IMR-90 (cell line): Measurements from ENCODE around the gene MT1G. TPM values are rescaled to one million over a fixed set of nuclear protein-coding genes. Genes with fewer than 3 reads are reported as not detected.

Experiments
- ATAC-seq: fragments of 200-7000 bp; cut with Tn5 transposase; 2 replicates; pipeline ENCODE4 v1.9.1; 2020; ENCODE audit warnings: low read depth, mild to moderate bottlenecking, moderate library complexity
- BruUV-seq: library from RNA; stranded (reverse); fragments of 400-500 nt; replicated peaks from 2 replicates; lab custom pipeline; 2021; lab: Mats Ljungman, UMichigan
- CTCF ChIA-PET: fragments of 300-600 bp; formaldehyde crosslinking; extraction: SDS; loops from one replicate; lab custom pipeline; 2021; ENCODE audit warnings: antibody characterized with exemption; lab: Yijun Ruan, JAX
- POLR2A ChIA-PET: fragments of 300-600 bp; sonication (Branson Sonifier 250); formaldehyde crosslinking; loops from one replicate; lab custom pipeline; 2022; ENCODE audit warnings: antibody characterized with exemption; ENCODE audit not compliant: unreplicated experiment; lab: Charles Lee
- DNase-seq: peaks from one replicate; pipeline ENCODE4 v3.0.0; 2013
- H2AFZ ChIP-seq: replicated peaks from 2 replicates; pipeline ENCODE3; 2013; ENCODE audit warnings: low read length, mild to moderate bottlenecking; ENCODE audit not compliant: poor library complexity
- H2AK5ac ChIP-seq: 2 replicates; pipeline ENCODE4 v1.6.1; 2013; ENCODE audit warnings: low read depth, low read length, inconsistent platforms
- H2AK9ac ChIP-seq: replicated peaks from 2 replicates; pipeline ENCODE3; 2013; ENCODE audit warnings: mild to moderate bottlenecking, low read depth, low read length, moderate library complexity; ENCODE audit not compliant: poor library complexity
- H2BK120ac ChIP-seq: 2 replicates; pipeline ENCODE4 v1.6.1; 2013; ENCODE audit warnings: low read depth, low read length, inconsistent platforms
- H2BK15ac ChIP-seq: 3 replicates; pipeline ENCODE4 v1.6.1; 2013; ENCODE audit warnings: low read depth, low read length, inconsistent platforms
- H2BK20ac ChIP-seq: 2 replicates; pipeline ENCODE4 v1.6.1; 2013; ENCODE audit warnings: low read depth, mild to moderate bottlenecking, inconsistent platforms, low read length, moderate library complexity
- H2BK5ac ChIP-seq: 2 replicates; pipeline ENCODE4 v1.6.1; 2013; ENCODE audit warnings: mild to moderate bottlenecking, low read depth, low read length, inconsistent platforms; ENCODE audit not compliant: poor library complexity, severe bottlenecking
- H3K14ac ChIP-seq: replicated peaks from 2 replicates; pipeline ENCODE4 v1.6.1; 2013; ENCODE audit warnings: low read depth, low read length, inconsistent platforms
- H3K18ac ChIP-seq: 2 replicates; pipeline ENCODE4 v1.6.1; 2013; ENCODE audit warnings: low read depth, low read length, control low read depth
- H3K23ac ChIP-seq: 2 replicates; pipeline ENCODE4 v1.6.1; 2013; ENCODE audit warnings: low read depth, low read length, inconsistent platforms
- H3K27ac ChIP-seq: 2 replicates; pipeline ENCODE4 v1.5.1; 2013; ENCODE audit warnings: mild to moderate bottlenecking, control low read depth, low read length; ENCODE audit not compliant: insufficient read depth
- H3K27me3 ChIP-seq: 2 replicates; pipeline ENCODE4 v1.6.1; 2013; ENCODE audit warnings: low read length; ENCODE audit not compliant: control insufficient read depth, insufficient read depth
- H3K36me3 ChIP-seq: 2 replicates; pipeline ENCODE4 v1.6.1; 2013; ENCODE audit warnings: low read length, mixed read lengths; ENCODE audit not compliant: control insufficient read depth, insufficient read depth
- H3K4ac ChIP-seq: 2 replicates; pipeline ENCODE4 v1.6.1; 2013; ENCODE audit warnings: low read depth, low read length, inconsistent platforms
- H3K4me1 ChIP-seq: 2 replicates; pipeline ENCODE4 v1.6.1; 2013; ENCODE audit warnings: low read length, mixed read lengths; ENCODE audit not compliant: control insufficient read depth, insufficient read depth
- H3K4me2 ChIP-seq: 2 replicates; pipeline ENCODE4 v1.6.1; 2013; ENCODE audit warnings: low read depth, mild to moderate bottlenecking, control low read depth, low read length, moderate library complexity
- H3K4me3 ChIP-seq: 2 replicates; pipeline ENCODE4 v1.5.1; 2013; ENCODE audit warnings: low read depth, mild to moderate bottlenecking, control low read depth, low read length, moderate library complexity; ENCODE audit not compliant: insufficient read depth
- H3K56ac ChIP-seq: 2 replicates; pipeline ENCODE4 v1.6.1; 2013; ENCODE audit warnings: low read length, inconsistent platforms; ENCODE audit not compliant: insufficient read depth; ENCODE audit errors: extremely low read depth
- H3K79me1 ChIP-seq, 2 experiments: 2 replicates each; pipeline ENCODE4 v1.6.1; 2013; ENCODE audit warnings: low read length in 2 of 2, inconsistent platforms in 1 of 2, low read depth in 1 of 2
- H3K9ac ChIP-seq: 2 replicates; pipeline ENCODE4 v1.6.1; 2013; ENCODE audit warnings: low read depth, low read length, control low read depth
- H3K9me1 ChIP-seq: 2 replicates; pipeline ENCODE4 v1.6.1; 2013; ENCODE audit warnings: low read length, inconsistent platforms; ENCODE audit not compliant: insufficient read depth
- H3K9me3 ChIP-seq: 2 replicates; pipeline ENCODE4 v1.6.1; 2013; ENCODE audit warnings: low read length; ENCODE audit not compliant: control insufficient read depth, insufficient read depth
- H4K20me1 ChIP-seq: 2 replicates; pipeline ENCODE4 v1.6.1; 2013; ENCODE audit warnings: low read length, inconsistent platforms; ENCODE audit not compliant: insufficient read depth
- H4K5ac ChIP-seq: 2 replicates; pipeline ENCODE4 v1.6.1; 2013; ENCODE audit warnings: mild to moderate bottlenecking, low read depth, low read length, control low read depth
- H4K8ac ChIP-seq, 2 experiments: 2 replicates each; pipeline ENCODE4 v1.6.1; 2013; ENCODE audit warnings: low read depth in 2 of 2, low read length in 2 of 2, control low read depth in 1 of 2, inconsistent platforms in 1 of 2
- H4K91ac ChIP-seq: 2 replicates; pipeline ENCODE4 v1.6.1; 2013; ENCODE audit warnings: low read depth, low read length, inconsistent platforms; ENCODE audit not compliant: insufficient read depth
- BHLHE40 ChIP-seq: fragments of 150-350 bp; IDR thresholded peaks from 2 replicates; pipeline ENCODE4 v1.6.1; 2016; ENCODE audit warnings: mild to moderate bottlenecking, low read depth, low read length
- CEBPB ChIP-seq: IDR thresholded peaks from 2 replicates; pipeline ENCODE4 v1.6.1; 2012; ENCODE audit warnings: low read depth, low read length, improper control_type of control experiment
- CHD1 ChIP-seq: IDR thresholded peaks from 2 replicates; pipeline ENCODE4 v1.6.1; 2012; ENCODE audit warnings: low read depth, low read length, improper control_type of control experiment
- CTCF ChIP-seq: conservative IDR thresholded peaks from 2 replicates; pipeline ENCODE4 v1.5.1; 2012; ENCODE audit warnings: mild to moderate bottlenecking, low read depth, low read length, improper control_type of control experiment
- FOS ChIP-seq: fragments of 150-350 bp; IDR thresholded peaks from 2 replicates; pipeline ENCODE4 v1.6.1; 2016; ENCODE audit warnings: low read depth, low read length
- MAFK ChIP-seq: IDR thresholded peaks from 2 replicates; pipeline ENCODE4 v1.6.1; 2012; ENCODE audit warnings: low read depth, low read length, improper control_type of control experiment
- MAZ ChIP-seq: IDR thresholded peaks from 2 replicates; pipeline ENCODE4 v1.6.1; 2012; ENCODE audit warnings: low read depth, mild to moderate bottlenecking, low read length, improper control_type of control experiment, moderate library complexity, borderline replicate concordance
- MXI1 ChIP-seq: IDR thresholded peaks from 2 replicates; pipeline ENCODE4 v1.6.1; 2012; ENCODE audit warnings: low read depth, mild to moderate bottlenecking, low read length, moderate library complexity, borderline replicate concordance
- NFE2L2 ChIP-seq: fragments of 150-350 bp; IDR thresholded peaks from 2 replicates; pipeline ENCODE4 v1.6.1; 2016; ENCODE audit warnings: low read depth, mild to moderate bottlenecking, low read length
- POLR2A ChIP-seq: IDR thresholded peaks from 2 replicates; pipeline ENCODE4 v1.6.1; 2012; ENCODE audit warnings: mild to moderate bottlenecking, low read depth, low read length
- RAD21 ChIP-seq: IDR thresholded peaks from 2 replicates; pipeline ENCODE4 v1.6.1; 2012; ENCODE audit warnings: low read length, improper control_type of control experiment
- RCOR1 ChIP-seq: IDR thresholded peaks from 2 replicates; pipeline ENCODE4 v1.6.1; 2012; ENCODE audit warnings: mild to moderate bottlenecking, low read length, improper control_type of control experiment; ENCODE audit not compliant: insufficient replicate concordance
- RFX5 ChIP-seq: IDR thresholded peaks from 2 replicates; pipeline ENCODE4 v1.8.0; 2012; ENCODE audit warnings: low read depth, mild to moderate bottlenecking, low read length, moderate library complexity
- SMC3 ChIP-seq: fragments of 150-350 bp; IDR thresholded peaks from 2 replicates; pipeline ENCODE4 v1.6.1; 2016; ENCODE audit warnings: low read depth, mild to moderate bottlenecking, antibody characterized with exemption, low read length, moderate library complexity
- WGBS, 2 experiments: methylation state at CpG; one replicate each; pipeline versions ENCODE4 v1.1.5 to v1.1.7; 2013; ENCODE audit warnings: missing lambda C conversion rate in 2 of 2; ENCODE audit not compliant: insufficient read length in 1 of 2; ENCODE audit errors: extremely low coverage in 2 of 2; 5-methylcytosine and 5-hydroxymethylcytosine counted together
- dilution Hi-C: fragments of 300-500 bp; cut with HindIII; formaldehyde crosslinking; loops from one replicate; pipeline ENCODE4 v1.14.3; 2018; ENCODE audit warnings: low sequenced_read_pairs; ENCODE audit not compliant: unreplicated experiment
- in situ Hi-C: fragments of 300-500 bp; cut with MboI; formaldehyde crosslinking; loops from 3 replicates; pipeline ENCODE4 v1.14.3; 2019; ENCODE audit warnings: low sequenced_read_pairs, inconsistent platforms, mixed read lengths
- intact Hi-C: fragments of 100-400 bp; cut with micrococcal nuclease; formaldehyde crosslinking; loops from 2 replicates; pipeline ENCODE4 v1.10.0; 2022
- polyA plus RNA-seq, 3 experiments: library from polyadenylated mRNA; depleted of rRNA; stranded (reverse); fragments of >200 nt; gene quantifications; 2 replicates each; pipeline ENCODE4 v1.2.3, GENCODE V29; 2012; ENCODE audit warnings: low replicate concordance in 1 of 3
- total RNA-seq: library from RNA; depleted of rRNA; stranded (reverse); fragments of >200 nt; gene quantifications from 2 replicates; pipeline ENCODE4 v1.2.3, GENCODE V29; 2012
- TF ChIP-seq, protein P1 (sequence below): fragments of 150-350 bp; IDR thresholded peaks from 2 replicates; pipeline ENCODE4 v1.6.1; 2017; ENCODE audit warnings: mild to moderate bottlenecking, antibody characterized with exemption, low read length, low read depth
- TF ChIP-seq, protein P2 (sequence below): fragments of 150-350 bp; IDR thresholded peaks from 2 replicates; pipeline ENCODE4 v1.6.1; 2016; ENCODE audit warnings: low read depth, mild to moderate bottlenecking, low read length, moderate library complexity, borderline replicate concordance

The MT1G gene
- total and polyA plus RNA-seq, 2 of the 4 experiments (the other 2 are of a cell fraction), result 0.48 TPM; not detected in 1

DNA sequence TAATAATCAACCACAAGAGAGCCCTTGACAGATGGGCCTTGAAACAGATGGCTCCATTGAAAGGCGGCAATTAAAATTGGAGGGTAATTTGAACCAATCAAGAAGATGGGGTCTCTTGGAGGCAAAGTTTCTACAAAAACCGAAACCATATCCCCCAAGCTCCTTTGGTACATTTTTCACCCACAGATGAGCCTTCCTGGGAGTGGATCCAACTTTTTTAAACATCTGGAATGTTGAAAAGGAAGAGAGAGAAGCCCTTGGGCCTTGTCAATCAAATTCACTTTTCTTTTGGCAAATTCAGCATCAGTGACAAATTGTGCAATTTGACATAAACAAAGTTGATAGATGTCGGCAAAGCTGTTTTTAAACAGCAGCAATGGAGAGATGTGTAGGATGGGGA lies 48.9 kb upstream of the MT1G start:
- no peak for ATAC-seq
- ChIA-PET POLR2A (interaction anchor here (0.6 kb wide), 1 partner anchor 13 kb away, joined by 3 read pairs; no protein-coding TSS in a partner anchor), CTCF (interaction anchor here (0.6 to 1.0 kb wide), 2 partner anchors 8 to 30 kb away, joined by 3 read pairs; no protein-coding TSS in a partner anchor)
- H3K4me3 ChIP-seq, result no peak overlapping the region
- no peak overlapping the region for H2AK5ac ChIP-seq
- no peak overlapping the region for H2BK20ac ChIP-seq
- H3K23ac ChIP-seq, result no peak overlapping the region
- no peak overlapping the region for H2BK120ac ChIP-seq
- H3K18ac ChIP-seq, result no peak overlapping the region
- H3K27ac ChIP-seq, result no peak overlapping the region
- no peak overlapping the region for H4K8ac ChIP-seq
- intact Hi-C loops, result no loop called here
- no peak overlapping the region for H3K56ac ChIP-seq
- no peak for TF ChIP-seq RCOR1
- no peak for TF ChIP-seq MAZ
- no peak for TF ChIP-seq MAFK
- TF ChIP-seq CTCF, result no peak
- no peak for TF ChIP-seq POLR2A
- TF ChIP-seq FOS, result no peak
- no peak for TF ChIP-seq BHLHE40
- TF ChIP-seq, protein P1, sequence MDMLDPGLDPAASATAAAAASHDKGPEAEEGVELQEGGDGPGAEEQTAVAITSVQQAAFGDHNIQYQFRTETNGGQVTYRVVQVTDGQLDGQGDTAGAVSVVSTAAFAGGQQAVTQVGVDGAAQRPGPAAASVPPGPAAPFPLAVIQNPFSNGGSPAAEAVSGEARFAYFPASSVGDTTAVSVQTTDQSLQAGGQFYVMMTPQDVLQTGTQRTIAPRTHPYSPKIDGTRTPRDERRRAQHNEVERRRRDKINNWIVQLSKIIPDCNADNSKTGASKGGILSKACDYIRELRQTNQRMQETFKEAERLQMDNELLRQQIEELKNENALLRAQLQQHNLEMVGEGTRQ, result no peak
- TF ChIP-seq RAD21, result no peak
- TF ChIP-seq MXI1, result no peak
- no peak for TF ChIP-seq SMC3
- no peak for TF ChIP-seq CHD1
- no peak for TF ChIP-seq RFX5
- TF ChIP-seq NFE2L2, result no peak
- no peak for TF ChIP-seq CEBPB
- TF ChIP-seq, protein P2, sequence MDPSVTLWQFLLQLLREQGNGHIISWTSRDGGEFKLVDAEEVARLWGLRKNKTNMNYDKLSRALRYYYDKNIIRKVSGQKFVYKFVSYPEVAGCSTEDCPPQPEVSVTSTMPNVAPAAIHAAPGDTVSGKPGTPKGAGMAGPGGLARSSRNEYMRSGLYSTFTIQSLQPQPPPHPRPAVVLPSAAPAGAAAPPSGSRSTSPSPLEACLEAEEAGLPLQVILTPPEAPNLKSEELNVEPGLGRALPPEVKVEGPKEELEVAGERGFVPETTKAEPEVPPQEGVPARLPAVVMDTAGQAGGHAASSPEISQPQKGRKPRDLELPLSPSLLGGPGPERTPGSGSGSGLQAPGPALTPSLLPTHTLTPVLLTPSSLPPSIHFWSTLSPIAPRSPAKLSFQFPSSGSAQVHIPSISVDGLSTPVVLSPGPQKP, result no peak
- H3K9me1 ChIP-seq, result no peaks in the 10 kb centered on the region
- no peak overlapping the region for H3K4me2 ChIP-seq
- H3K9me3 ChIP-seq, result no peaks in the 10 kb centered on the region
- peaks cover 2% of the 10 kb centered on the region; the same call in 1 of the 2 replicates for H3K27me3 ChIP-seq
- H3K9ac ChIP-seq, result no peak overlapping the region
- BruUV-seq, result no TSS peak
- no peaks in the 10 kb centered on the region for H4K20me1 ChIP-seq
- no peaks in the 10 kb centered on the region for H3K36me3 ChIP-seq
- no peaks in the 10 kb centered on the region for H3K4me1 ChIP-seq
- WGBS, 2 experiments, result no CpG with 5 or more reads among the region's 3 CpGs
- dilution Hi-C loops, result no loop called here
- no peak overlapping the region for H2AFZ ChIP-seq
- no peaks in the 10 kb centered on the region for H3K79me1 ChIP-seq
- in situ Hi-C loops, result loop anchor here (25.0 kb wide), 1 partner anchor 779 kb away; no protein-coding TSS in a partner anchor
- no peak overlapping the region for H3K14ac ChIP-seq
- no peak overlapping the region for H2AK9ac ChIP-seq
- no peak for DNase-seq
- H3K4ac ChIP-seq, result no peak overlapping the region
- H2BK15ac ChIP-seq, result no peak overlapping the region
- H2BK5ac ChIP-seq, result no peak overlapping the region
- H4K91ac ChIP-seq, result no peak overlapping the region
- H4K5ac ChIP-seq, result no peak overlapping the region
